ENCODE measurements around the gene PROC.

PROC gene

GRCh38 chr2:127418300-127419111, at the start of gene PROC:
Gene PROC, plus strand, starts transcription at chr2:127418427. Its CDS starts 1,516 bp downstream, at chr2:127419943.
- no peak for DNase-seq (ENCODE audit: low spot score)

- DNase-seq (ENCODE audit: low spot score) = no peak
Observed at GRCh38 chr2:127370010-127370409, 48.2 kb upstream of the PROC start.

- DNase-seq (ENCODE audit: low spot score) = no peak
Observed at GRCh38 chr2:127371037-127371436, 47.2 kb upstream of the PROC start.

- no peak for DNase-seq (ENCODE audit: low spot score)
Observed at GRCh38 chr2:127373362-127374083, 44.7 kb upstream of the PROC start.

GRCh38 chr2:127376257-127376656, 42.0 kb upstream of the PROC start:
- DNase-seq (ENCODE audit: low spot score) = no peak

GRCh38 chr2:127377262-127377661, 41.0 kb upstream of the PROC start:
- DNase-seq (ENCODE audit: low spot score) = no peak

GRCh38 chr2:127378720-127379119, 39.5 kb upstream of the PROC start:
- no peak for DNase-seq (ENCODE audit: low spot score)

- DNase-seq (ENCODE audit: low spot score) = no peak
Observed at GRCh38 chr2:127379712-127380355, 38.4 kb upstream of the PROC start.

- DNase-seq (ENCODE audit: low spot score) = no peak
Observed at GRCh38 chr2:127381762-127382161, 36.5 kb upstream of the PROC start.

- DNase-seq (ENCODE audit: low spot score) = no peak
Observed at GRCh38 chr2:127382831-127383230, 35.4 kb upstream of the PROC start.

GRCh38 chr2:127384529-127384928, 33.7 kb upstream of the PROC start:
- DNase-seq (ENCODE audit: low spot score) = no peak

- no peak for DNase-seq (ENCODE audit: low spot score)
Observed at GRCh38 chr2:127386246-127386645, 32.0 kb upstream of the PROC start.

- peak; percentile 78 for DNase-seq (ENCODE audit: low spot score)
Observed at GRCh38 chr2:127386764-127387654, 31.2 kb upstream of the PROC start.

- DNase-seq (ENCODE audit: low spot score) = peak; percentile 95
Observed at GRCh38 chr2:127387655-127388422, 30.4 kb upstream of the PROC start, which contains the start of gene MAP3K2. Gene MAP3K2, minus strand, starts transcription at chr2:127387975. Its CDS starts 44,846 bp downstream, at chr2:127343129.

GRCh38 chr2:127388423-127389164, 29.6 kb upstream of the PROC start:
- peak; percentile 57 for DNase-seq (ENCODE audit: low spot score)

- peak; percentile 50 for DNase-seq (ENCODE audit: low spot score)
Observed at GRCh38 chr2:127389778-127390435, 28.3 kb upstream of the PROC start.

GRCh38 chr2:127392133-127392827, 25.9 kb upstream of the PROC start:
- no peak for DNase-seq (ENCODE audit: low spot score)

- DNase-seq (ENCODE audit: low spot score) = no peak
Observed at GRCh38 chr2:127392828-127393578, 25.2 kb upstream of the PROC start.
